ENCODE measurements around the gene PDE2A. TPM values are rescaled to one million over a fixed set of nuclear protein-coding genes. Genes with fewer than 3 reads are reported as not detected.

PDE2A gene
- total and polyA plus RNA-seq, 2 donors (not counting 3 experiments of a cell fraction or from before 2014, with no cell fraction given), result 14.8 to 16.8 TPM

- FAIRE-seq, result no peak
- DNase-seq (ENCODE audit: low read depth, low spot score), result no peak
- Histone ChIP-seq H3K27ac (ENCODE audit: insufficient read depth, low read depth, low read length) (no peak overlapping the region), H4K20me1 (replicated peaks; ENCODE audit: control insufficient read depth, extremely low read depth, insufficient read depth, low read length) (no peaks in the 10 kb centered on the region), H3K36me3 (ENCODE audit: control insufficient read depth in 2 of 2, extremely low read depth in 1 of 2, insufficient read depth in 2 of 2, low read length in 2 of 2) (no peaks in the 10 kb centered on the region), H3K4me1 (ENCODE audit: control insufficient read depth, extremely low read depth, insufficient read depth, low read length) (no peaks in the 10 kb centered on the region), H2AFZ (ENCODE audit: low read depth, low read length) (no peak overlapping the region), H3K9me1 (replicated peaks; ENCODE audit: control insufficient read depth, extremely low read depth, insufficient read depth, low read length) (no peaks in the 10 kb centered on the region), H3K4me2 (ENCODE audit: insufficient read depth, low read length) (no peak overlapping the region), H3K9ac (replicated peaks; ENCODE audit: extremely low read depth, insufficient read depth, low read length) (no peak overlapping the region), H3K9me3 (replicated peaks; ENCODE audit: control insufficient read depth, insufficient read depth, low read length) (no peaks in the 10 kb centered on the region), H3K4me3 (replicated peaks in 1 of 3; ENCODE audit: insufficient read depth in 1 of 3, low read depth in 1 of 3, low read length in 3 of 3) (no peak overlapping the region), H3K79me2 (ENCODE audit: control insufficient read depth, insufficient read depth, low read length) (no peaks in the 10 kb centered on the region), H3K27me3 (ENCODE audit: control insufficient read depth in 2 of 2, insufficient read depth in 2 of 2, low read length in 2 of 2) (no peaks in the 10 kb centered on the region)
- ChIA-PET CTCF (interaction anchor here (1.2 to 4.6 kb wide), 6 partner anchors 7 to 82 kb away, joined by 4 to 166 read pairs (median 52); no protein-coding TSS in a partner anchor), POLR2A (no interaction called here)
- dilution Hi-C loops (cut with MboI; ENCODE audit: extremely low pct_ligation_motif_present, low sequenced_read_pairs) (no loop called here), intact Hi-C loops (cut with micrococcal nuclease) (no loop called here)
- no peak for TF ChIP-seq FOS (IDR thresholded peaks at IDR 0.05; ENCODE audit: borderline replicate concordance, insufficient read depth, low read length)
- no peak for TF ChIP-seq GATA2 (IDR thresholded peaks at IDR 0.05; ENCODE audit: insufficient read depth, insufficient read length, low read depth, low read length)
- TF ChIP-seq MAX (IDR thresholded peaks at IDR 0.05; ENCODE audit: insufficient read depth, insufficient read length), result no peak
- no peak for TF ChIP-seq MYC (IDR thresholded peaks at IDR 0.05; ENCODE audit: low read depth, low read length)
- no peak for TF ChIP-seq JUN (IDR thresholded peaks at IDR 0.05; ENCODE audit: borderline replicate concordance, insufficient read depth, insufficient read length, low read depth)
- no peak for TF ChIP-seq CTCF (IDR thresholded peaks at IDR 0.05; ENCODE audit: extremely low read depth in 1 of 2, insufficient read depth in 1 of 2, low read depth in 1 of 2, low read length in 2 of 2)
- TF ChIP-seq EZH2 (IDR thresholded peaks at IDR 0.05; ENCODE audit: borderline replicate concordance, low read depth, low read length, severe bottlenecking), result no peak
- BruUV-seq (replicated peaks), result no TSS peak
These were observed 73.7 kb downstream of the PDE2A start for GRCh38 chr11:72600557-72600956.

All from endothelial cell of umbilical vein (primary cell).